Sigmoid colon (tissue), 7 donors: ENCODE data around the gene NUP98. TPM values are rescaled to one million over a fixed set of nuclear protein-coding genes. Genes with fewer than 3 reads are reported as not detected.

Source experiments
- DNase-seq: peaks from one replicate; pipeline ENCODE4 v3.0.0-alpha.2; 2019
- H3K27ac ChIP-seq, 4 donors: fragments of 200-600 bp; sonication (generic); one replicate each; pipeline ENCODE4 v1.5.1; 2016 to 2019; ENCODE audit warnings: mild to moderate bottlenecking in 1 of 4
- H3K27me3 ChIP-seq, 3 donors: fragments of 200-600 bp; sonication (generic); one replicate each; pipeline ENCODE4 v1.5.1; 2019; ENCODE audit warnings: mild to moderate bottlenecking in 1 of 3
- H3K36me3 ChIP-seq, 4 donors: fragments of 200-600 bp; sonication (generic); one replicate each; pipeline ENCODE4 v1.5.1; 2016 to 2019
- H3K4me1 ChIP-seq, 4 donors: fragments of 200-600 bp; sonication (generic); one replicate each; pipeline ENCODE4 v1.5.1; 2017 to 2019
- H3K4me3 ChIP-seq, 4 donors: fragments of 200-600 bp; sonication (generic); one replicate each; pipeline ENCODE4 v1.5.1; 2017 to 2019; ENCODE audit warnings: mild to moderate bottlenecking in 2 of 4, moderate library complexity in 1 of 4
- H3K9me3 ChIP-seq, 4 donors: fragments of 200-600 bp in 3 of 4; sonication (generic) in 3 of 4; one replicate each; pipeline versions ENCODE4 v1.5.1 to v1.6.1; 2013 to 2019
- CTCF ChIP-seq, 4 experiments: fragments of 450-650 bp in 3 of 4; fragments of 200-600 bp in 1 of 4; IDR thresholded peaks; one replicate each; pipeline ENCODE4 v1.5.1; 2016 to 2019; ENCODE audit warnings: antibody characterized with exemption in 4 of 4, mild to moderate bottlenecking in 3 of 4, moderate library complexity in 2 of 4
- EP300 ChIP-seq, 4 donors: sonication (generic); formaldehyde crosslinking; IDR thresholded peaks; one replicate each; pipeline ENCODE4 v1.6.1; 2017; ENCODE audit warnings: antibody characterized with exemption in 4 of 4
- POLR2A ChIP-seq, 2 donors: fragments of 450-650 bp; IDR thresholded peaks; one replicate each; pipeline ENCODE4 v1.6.1; 2016; ENCODE audit warnings: antibody characterized with exemption in 2 of 2, mild to moderate bottlenecking in 2 of 2, moderate library complexity in 2 of 2
- POLR2AphosphoS5 ChIP-seq, 4 donors: sonication (generic); formaldehyde crosslinking; IDR thresholded peaks; one replicate each; pipeline ENCODE4 v1.6.1; 2017; ENCODE audit warnings: antibody characterized with exemption in 4 of 4
- WGBS, 2 donors: extraction: QIAGEN DNeasy Blood & Tissue Kit; methylation state at CpG; one replicate each; pipeline ENCODE4 v1.1.7; 2013; 5-methylcytosine and 5-hydroxymethylcytosine counted together
- intact Hi-C: fragments of 100-400 bp; cut with DNase I; formaldehyde crosslinking; loops from one replicate; pipeline ENCODE4 v1.15.1; 2023
- polyA plus RNA-seq, 3 donors: library from polyadenylated mRNA; stranded (reverse); fragments of 200-250 nt; gene quantifications; one replicate each; pipeline ENCODE4 v1.2.3, GENCODE V29; 2013
- total RNA-seq, 4 donors: library from RNA; depleted of rRNA; stranded (reverse); fragments of >200 nt; gene quantifications; one replicate each; pipeline ENCODE4 v1.1.0, GENCODE V29; 2016
- donor health status: healthy with polysubstance abuse.
- donor health status: Bipolar disorder and iron deficiency.
- donor health status: healthy.

Gene NUP98
- total and polyA plus RNA-seq, 7 donors, result 14.4 to 158 (median 83.5) TPM

- no peak for TF ChIP-seq EP300 (IDR thresholded peaks at IDR 0.05)
- TF ChIP-seq CTCF (IDR thresholded peaks at IDR 0.05), result peak in 3 of 4 experiments; percentile 21 to 42 (median 28)
- no peak for TF ChIP-seq POLR2A (IDR thresholded peaks at IDR 0.05)
- Histone ChIP-seq H3K36me3 (peaks cover 7 to 27% (median 17%) of the 10 kb centered on the region in 4 donors), H3K27me3 (no peaks in the 10 kb centered on the region), H3K4me3 (no peak overlapping the region), H3K27ac (no peak overlapping the region), H3K4me1 (no peaks in the 10 kb centered on the region), H3K9me3 (no peaks in the 10 kb centered on the region)
- intact Hi-C loops, result no loop called here
- 75 to 84% methylated on average over 18 of the region's 18 CpGs for WGBS, 2 donors
- DNase-seq, result peak; percentile 73
These were observed 27.5 kb upstream of the NUP98 start for GRCh38 chr11:3824714-3825472.

- 95 to 96% methylated on average over 30 of the region's 30 CpGs for WGBS, 2 donors
- Histone ChIP-seq H3K4me3 (no peak overlapping the region), H3K27me3 (no peaks in the 10 kb centered on the region), H3K4me1 (no peaks in the 10 kb centered on the region), H3K27ac (no peak overlapping the region), H3K9me3 (no peaks in the 10 kb centered on the region), H3K36me3 (peaks cover 7 to 22% (median 17%) of the 10 kb centered on the region in 4 donors)
- intact Hi-C loops, result no loop called here
- TF ChIP-seq POLR2A (IDR thresholded peaks at IDR 0.05) (no peak), POLR2AphosphoS5 (IDR thresholded peaks at IDR 0.05) (no peak), CTCF (IDR thresholded peaks at IDR 0.05) (no peak), EP300 (IDR thresholded peaks at IDR 0.05) (no peak)
- DNase-seq, result no peak
These were observed 26.6 kb upstream of the NUP98 start for GRCh38 chr11:3823762-3824506.

GRCh38 chr11:3823303-3823702, 25.9 kb upstream of the NUP98 start:
- H3K4me3 ChIP-seq, result no peak overlapping the region
- peaks cover 7 to 22% (median 17%) of the 10 kb centered on the region in 4 donors for H3K36me3 ChIP-seq
- no peak for DNase-seq
- H3K9me3 ChIP-seq, result no peaks in the 10 kb centered on the region
- H3K27me3 ChIP-seq, result no peaks in the 10 kb centered on the region
- 85 to 95% methylated on average over 3 of the region's 3 CpGs for WGBS, 2 donors
- TF ChIP-seq POLR2A (IDR thresholded peaks at IDR 0.05) (no peak), EP300 (IDR thresholded peaks at IDR 0.05) (no peak), CTCF (IDR thresholded peaks at IDR 0.05) (no peak), POLR2AphosphoS5 (IDR thresholded peaks at IDR 0.05) (no peak)
- no peak overlapping the region for H3K27ac ChIP-seq
- intact Hi-C loops, result no loop called here
- no peaks in the 10 kb centered on the region for H3K4me1 ChIP-seq

- no peaks in the 10 kb centered on the region for H3K4me1 ChIP-seq
- H3K27me3 ChIP-seq, result no peaks in the 10 kb centered on the region
- no peak overlapping the region for H3K27ac ChIP-seq
- TF ChIP-seq POLR2A (IDR thresholded peaks at IDR 0.05) (no peak), EP300 (IDR thresholded peaks at IDR 0.05) (no peak), CTCF (IDR thresholded peaks at IDR 0.05) (no peak), POLR2AphosphoS5 (IDR thresholded peaks at IDR 0.05) (no peak)
- H3K9me3 ChIP-seq, result no peaks in the 10 kb centered on the region
- no peak for DNase-seq
- 96 to 97% methylated on average over 7 of the region's 7 CpGs for WGBS, 2 donors
- no peak overlapping the region for H3K4me3 ChIP-seq
- intact Hi-C loops, result no loop called here
- H3K36me3 ChIP-seq, result peaks cover 3 to 12% (median 10%) of the 10 kb centered on the region in 4 donors
These were observed 25.0 kb upstream of the NUP98 start for GRCh38 chr11:3822312-3822711.
